Large intestine (tissue), 3 donors: ENCODE data around the gene DDC. TPM values are rescaled to one million over a fixed set of nuclear protein-coding genes. Genes with fewer than 3 reads are reported as not detected.
A peak's percentile ranks its signal among the peaks of the same experiment; 100 is the strongest.
"Not testable (repeated sequence)": the region's sequence is repeated elsewhere in the genome, so short reads cannot be mapped to it uniquely, and the experiment has no call there.

ENCODE experiments used
- DNase-seq, 2 donors: peaks; one replicate each; pipeline versions ENCODE4 v3.0.0 to v3.0.0-alpha.2; 2013
- H3K27ac ChIP-seq: one replicate; pipeline ENCODE4 v1.5.1; 2013; ENCODE audit warnings: low read length
- H3K27me3 ChIP-seq: 2 replicates; pipeline ENCODE4 v1.6.1; 2013; ENCODE audit warnings: low read length; ENCODE audit not compliant: control insufficient read depth, insufficient read depth
- H3K36me3 ChIP-seq: 2 replicates; pipeline ENCODE4 v1.6.1; 2013; ENCODE audit warnings: low read length; ENCODE audit not compliant: control insufficient read depth, insufficient read depth
- H3K4me1 ChIP-seq: one replicate; pipeline ENCODE4 v1.6.1; 2013; ENCODE audit warnings: low read length; ENCODE audit not compliant: control insufficient read depth, insufficient read depth
- H3K4me3 ChIP-seq: one replicate; pipeline ENCODE4 v1.5.1; 2013; ENCODE audit warnings: low read length
- H3K9me3 ChIP-seq: one replicate; pipeline ENCODE4 v1.6.1; 2013; ENCODE audit warnings: mild to moderate bottlenecking, low read depth, low read length, moderate library complexity; ENCODE audit not compliant: control insufficient read depth
- WGBS: methylation state at CpG from one replicate; pipeline ENCODE4 v1.1.5; 2013; ENCODE audit warnings: low lambda C conversion rate; ENCODE audit not compliant: insufficient coverage; 5-methylcytosine and 5-hydroxymethylcytosine counted together
- polyA plus RNA-seq: library from polyadenylated mRNA; unstranded; fragments of 120-200 nt; gene quantifications from one replicate; pipeline ENCODE4 v1.2.1, GENCODE V29; 2013

DDC gene
- polyA plus RNA-seq, 1 donor: 213 TPM

- no peak overlapping the region for H3K4me3 ChIP-seq
- no peaks in the 10 kb centered on the region for H3K9me3 ChIP-seq
- no peak for DNase-seq
- peaks cover 17% of the 10 kb centered on the region for H3K36me3 ChIP-seq
- peaks cover 58% of the 10 kb centered on the region for H3K4me1 ChIP-seq
- WGBS: 83% methylated on average over 1 of the region's 1 CpG
- H3K27ac ChIP-seq: peak overlapping the region; percentile 93
- no peaks in the 10 kb centered on the region for H3K27me3 ChIP-seq
Observed at GRCh38 chr7:50530766-50531165, 34.4 kb downstream of the DDC start.

- Histone ChIP-seq H3K9me3 (no peaks in the 10 kb centered on the region), H3K27ac (peak overlapping the region; percentile 93), H3K27me3 (no peaks in the 10 kb centered on the region), H3K4me3 (no peak overlapping the region), H3K36me3 (peaks cover 18% of the 10 kb centered on the region), H3K4me1 (peaks cover 43% of the 10 kb centered on the region)
- 60% methylated on average over 1 of the region's 15 CpGs for WGBS
- DNase-seq: no peak
Observed at GRCh38 chr7:50529093-50529862, 35.9 kb downstream of the DDC start.

GRCh38 chr7:50528266-50529092 is 36.7 kb downstream of the DDC start:
- Histone ChIP-seq H3K4me1 (peaks cover 41% of the 10 kb centered on the region), H3K27ac (peak overlapping the region; percentile 93), H3K9me3 (no peaks in the 10 kb centered on the region), H3K4me3 (no peak overlapping the region), H3K27me3 (no peaks in the 10 kb centered on the region), H3K36me3 (peaks cover 18% of the 10 kb centered on the region)
- no CpG with 5 or more reads among the region's 11 CpGs for WGBS
- DNase-seq: peak; percentile 82 to 92

GRCh38 chr7:50519350-50519749 is 45.9 kb downstream of the DDC start:
- H3K27me3 ChIP-seq, H3K4me1 ChIP-seq, H3K4me3 ChIP-seq, DNase-seq, H3K9me3 ChIP-seq, H3K36me3 ChIP-seq, H3K27ac ChIP-seq: not testable (repeated sequence)
- 90% methylated on average over 2 of the region's 3 CpGs for WGBS

GRCh38 chr7:50513166-50513871 is 51.9 kb downstream of the DDC start:
- no CpG with 5 or more reads among the region's 14 CpGs for WGBS
- Histone ChIP-seq H3K9me3 (no peaks in the 10 kb centered on the region), H3K4me1 (no peaks in the 10 kb centered on the region), H3K27me3 (no peaks in the 10 kb centered on the region), H3K4me3 (no peak overlapping the region), H3K36me3 (peaks cover 16% of the 10 kb centered on the region), H3K27ac (no peak overlapping the region)
- peak in 1 of 2 donors; percentile 18 for DNase-seq

GRCh38 chr7:50512384-50512783 is 52.8 kb downstream of the DDC start:
- Histone ChIP-seq H3K4me1 (no peaks in the 10 kb centered on the region), H3K9me3 (no peaks in the 10 kb centered on the region), H3K27ac (no peak overlapping the region), H3K4me3 (no peak overlapping the region), H3K36me3 (peaks cover 23% of the 10 kb centered on the region), H3K27me3 (no peaks in the 10 kb centered on the region)
- DNase-seq: no peak

- Histone ChIP-seq H3K27me3 (no peaks in the 10 kb centered on the region), H3K9me3 (no peaks in the 10 kb centered on the region), H3K36me3 (peaks cover 26% of the 10 kb centered on the region), H3K4me1 (no peaks in the 10 kb centered on the region), H3K4me3 (no peak overlapping the region), H3K27ac (no peak overlapping the region)
- 89% methylated on average over 2 of the region's 2 CpGs for WGBS
- no peak for DNase-seq
Observed at GRCh38 chr7:50509459-50509858, 55.7 kb downstream of the DDC start.

- Histone ChIP-seq H3K4me3 (no peak overlapping the region), H3K9me3 (no peaks in the 10 kb centered on the region), H3K27ac (no peak overlapping the region), H3K4me1 (no peaks in the 10 kb centered on the region), H3K27me3 (no peaks in the 10 kb centered on the region), H3K36me3 (peaks cover 25% of the 10 kb centered on the region)
- no CpG with 5 or more reads among the region's 5 CpGs for WGBS
- no peak for DNase-seq
Observed at GRCh38 chr7:50508471-50508943, 56.7 kb downstream of the DDC start.

GRCh38 chr7:50507898-50508470 is 57.2 kb downstream of the DDC start:
- H3K27me3 ChIP-seq: no peaks in the 10 kb centered on the region
- no peaks in the 10 kb centered on the region for H3K9me3 ChIP-seq
- peaks cover 28% of the 10 kb centered on the region for H3K36me3 ChIP-seq
- DNase-seq: no peak
- no peak overlapping the region for H3K4me3 ChIP-seq
- no peak overlapping the region for H3K27ac ChIP-seq
- no peaks in the 10 kb centered on the region for H3K4me1 ChIP-seq
- WGBS: no CpG with 5 or more reads among the region's 7 CpGs
